H1 (cell line): ENCODE results near the gene CTIF. TPM values are rescaled to one million over a fixed set of nuclear protein-coding genes. Genes with fewer than 3 reads are reported as not detected.

Experiments
- BACH1 ChIP-seq: IDR thresholded peaks from 2 replicates; pipeline ENCODE4 v1.6.1; 2012; ENCODE audit warnings: low read length, improper control_type of control experiment
- CBX8 ChIP-seq: fragments of 300-800, 300-1000 bp; sonication (generic); IDR thresholded peaks from 2 replicates; pipeline ENCODE4 v1.7.1; 2016; ENCODE audit warnings: low read depth, low read length, borderline replicate concordance
- HDAC6 ChIP-seq: IDR thresholded peaks from one replicate; pipeline ENCODE4 v1.7.1; 2012; ENCODE audit warnings: low read depth, mild to moderate bottlenecking, inconsistent platforms, low read length, moderate library complexity
- JUN ChIP-seq: IDR thresholded peaks from 2 replicates; pipeline ENCODE4 v1.6.1; 2011; ENCODE audit warnings: low read depth, mild to moderate bottlenecking, improper control_type of control experiment, low read length
- JUND ChIP-seq: IDR thresholded peaks from 2 replicates; pipeline ENCODE4 v1.6.1; 2011; ENCODE audit warnings: mild to moderate bottlenecking, improper control_type of control experiment, low read length
- TAF7 ChIP-seq: optimal IDR thresholded peaks from 2 replicates; pipeline ENCODE3; 2011; ENCODE audit warnings: low read depth, mild to moderate bottlenecking, inconsistent platforms, low read length, moderate library complexity, borderline replicate concordance
- polyA plus RNA-seq, 7 experiments: library from polyadenylated mRNA; depleted of rRNA in 3 of 7; stranded (reverse) in 5 of 7; unstranded in 2 of 7; fragments of >200 nt in 5 of 7; fragments of 200-250 nt in 2 of 7; gene quantifications; 1 replicate in 5 of 7; 2 replicates in 1 of 7; 4 replicates in 1 of 7; pipeline versions ENCODE4 v1.2.1 to v1.2.3, GENCODE V29; 2011 to 2013; ENCODE audit warnings: missing spikeins in 2 of 7, mixed read lengths in 2 of 7
- total RNA-seq: library from RNA; stranded (reverse); fragmentation: NEBNext Ultra II Directional; extraction: Animal tissue kit (Norgen Biotek cat#: 25700); gene quantifications from 2 replicates; pipeline ENCODE4 v1.2.1, GENCODE V29; 2021
- TF ChIP-seq, protein P1 (sequence below): IDR thresholded peaks from 2 replicates; pipeline ENCODE4 v1.6.1; 2012; ENCODE audit warnings: inconsistent platforms

Gene CTIF
- total and polyA plus RNA-seq, 2 of the 8 experiments (the other 6 are each of a cell fraction or from before 2014, with no cell fraction given) = 9.0 to 17.8 TPM

DNA sequence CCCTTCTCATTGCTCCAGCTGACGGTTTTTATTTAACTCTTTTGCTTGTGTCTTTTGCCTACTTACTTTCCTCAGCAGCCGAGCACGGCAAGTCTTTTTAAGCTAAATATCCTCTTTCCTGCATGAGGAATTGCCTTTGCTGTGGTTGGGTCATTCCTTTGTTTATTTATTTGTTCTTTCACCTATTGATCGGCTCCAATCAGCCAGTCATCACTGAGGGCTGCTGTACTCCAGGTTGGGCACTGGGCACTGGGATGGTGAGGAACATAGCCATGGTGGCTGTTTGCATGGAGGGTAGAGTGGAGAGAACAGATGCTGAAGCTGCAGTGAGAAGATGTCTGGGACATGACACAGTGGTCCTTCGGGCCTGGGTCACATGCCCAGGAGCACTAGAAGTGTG lies 105.2 kb downstream of the CTIF start (continued):
- TF ChIP-seq, protein P1, sequence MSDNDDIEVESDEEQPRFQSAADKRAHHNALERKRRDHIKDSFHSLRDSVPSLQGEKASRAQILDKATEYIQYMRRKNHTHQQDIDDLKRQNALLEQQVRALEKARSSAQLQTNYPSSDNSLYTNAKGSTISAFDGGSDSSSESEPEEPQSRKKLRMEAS = no peak
- TF ChIP-seq CBX8 (no peak), JUND (no peak), HDAC6 (no peak), JUN (no peak), TAF7 (no peak), BACH1 (no peak)
- TF ChIP-seq, all 59 proteins: peak for 0
